NT2/D1 (cell line): ENCODE results near the gene OR52B6.
"Not testable (repeated sequence)": the region's sequence is repeated elsewhere in the genome, so short reads cannot be mapped to it uniquely, and the experiment has no call there.

ENCODE experiments used
- DNase-seq: peaks from one replicate; pipeline ENCODE4 v3.0.0-alpha.2; 2011; ENCODE audit warnings: low read depth, low spot score
- H3K27me3 ChIP-seq: 2 replicates; pipeline ENCODE4 v1.6.0; 2011; ENCODE audit warnings: mild to moderate bottlenecking; ENCODE audit not compliant: insufficient read length, insufficient read depth
- H3K36me3 ChIP-seq: 2 replicates; pipeline ENCODE4 v1.6.1; 2011; ENCODE audit warnings: mild to moderate bottlenecking, low read length, mixed read lengths; ENCODE audit not compliant: insufficient read depth, insufficient read length
- H3K4me1 ChIP-seq: 2 replicates; pipeline ENCODE4 v1.5.1; 2011; ENCODE audit not compliant: insufficient read depth, insufficient read length
- H3K4me3 ChIP-seq: 2 replicates; pipeline ENCODE4 v1.5.1; 2011; ENCODE audit warnings: low read depth; ENCODE audit not compliant: insufficient read length
- H3K9ac ChIP-seq: 2 replicates; pipeline ENCODE4 v1.6.0; 2011; ENCODE audit warnings: low read depth; ENCODE audit not compliant: insufficient read length
- H3K9me3 ChIP-seq: 2 replicates; pipeline ENCODE4 v1.5.1; 2011; ENCODE audit warnings: mild to moderate bottlenecking, low read length; ENCODE audit not compliant: insufficient read depth
- SUZ12 ChIP-seq: IDR thresholded peaks from 2 replicates; pipeline ENCODE4 v1.6.1; 2011; ENCODE audit not compliant: insufficient read length, insufficient read depth; ENCODE audit errors: extremely low read depth
- YY1 ChIP-seq: IDR thresholded peaks from 2 replicates; pipeline ENCODE4 v1.6.1; 2011; ENCODE audit not compliant: insufficient read length, insufficient read depth
- ZNF274 ChIP-seq: IDR thresholded peaks from 2 replicates; pipeline ENCODE4 v1.6.1; 2011; ENCODE audit warnings: mild to moderate bottlenecking, low read depth, low read length

Gene OR52B6

GRCh38 chr11:5596607-5597201, 16.0 kb downstream of the OR52B6 start, which contains the start of gene TRIM6:
TSS of gene TRIM6 (plus strand) at chr11:5596637. CDS start at chr11:5596898, 261 bp downstream.
- H3K4me3 ChIP-seq = peak within 1 kb of the TSS; percentile 76

GRCh38 chr11:5597953-5598352, 17.3 kb downstream of the OR52B6 start:
- peak overlapping the region; percentile 23 for H3K9ac ChIP-seq
- TF ChIP-seq YY1 (no peak), ZNF274 (no peak), SUZ12 (no peak)
- no peak for DNase-seq
- no peaks in the 10 kb centered on the region for H3K27me3 ChIP-seq
- H3K36me3 ChIP-seq = peaks cover under 1% of the 10 kb centered on the region
- peaks cover 5% of the 10 kb centered on the region for H3K4me1 ChIP-seq
- no peaks in the 10 kb centered on the region for H3K9me3 ChIP-seq
- H3K4me3 ChIP-seq = peak overlapping the region; percentile 71

More at GRCh38 chr11:5596607-5597201, 16.0 kb downstream of the OR52B6 start, which contains the start of gene TRIM6:
- peak; percentile 46 for DNase-seq
- H3K9ac ChIP-seq = peak within 1 kb of the TSS; percentile 84
- peaks cover 4% of the 10 kb centered on the region for H3K4me1 ChIP-seq
- H3K36me3 ChIP-seq = no peaks in the 10 kb centered on the region
- no peaks in the 10 kb centered on the region for H3K9me3 ChIP-seq
- no peaks in the 10 kb centered on the region for H3K27me3 ChIP-seq
- TF ChIP-seq SUZ12 (no peak), ZNF274 (no peak), YY1 (no peak)

- peak; percentile 72 for DNase-seq
- H3K27me3 ChIP-seq = no peaks in the 10 kb centered on the region
Measured at GRCh38 chr11:5600374-5600851, 19.7 kb downstream of the OR52B6 start.

GRCh38 chr11:5602791-5603190, 22.1 kb downstream of the OR52B6 start:
- peaks cover 11% of the 10 kb centered on the region for H3K4me1 ChIP-seq
- H3K36me3 ChIP-seq = peaks cover 45% of the 10 kb centered on the region
- DNase-seq, H3K9ac ChIP-seq, H3K27me3 ChIP-seq, H3K9me3 ChIP-seq, H3K4me3 ChIP-seq: not testable (repeated sequence)

More at GRCh38 chr11:5600374-5600851, 19.7 kb downstream of the OR52B6 start:
- TF ChIP-seq SUZ12 (no peak), YY1 (no peak), ZNF274 (no peak)
- no peaks in the 10 kb centered on the region for H3K9me3 ChIP-seq
- no peak overlapping the region for H3K4me3 ChIP-seq
- peaks cover 11% of the 10 kb centered on the region for H3K4me1 ChIP-seq
- peaks cover 25% of the 10 kb centered on the region for H3K36me3 ChIP-seq
- H3K9ac ChIP-seq = no peak overlapping the region

- no peak for DNase-seq
- H3K4me1 ChIP-seq = peaks cover 8% of the 10 kb centered on the region
- peaks cover 50% of the 10 kb centered on the region for H3K36me3 ChIP-seq
Measured at GRCh38 chr11:5603326-5603725, 22.6 kb downstream of the OR52B6 start.

GRCh38 chr11:5604896-5605295, 24.2 kb downstream of the OR52B6 start:
- peaks cover 8% of the 10 kb centered on the region for H3K4me1 ChIP-seq
- no peak overlapping the region for H3K4me3 ChIP-seq
- peaks cover 65% of the 10 kb centered on the region for H3K36me3 ChIP-seq
- TF ChIP-seq YY1 (no peak), SUZ12 (no peak), ZNF274 (no peak)
- no peaks in the 10 kb centered on the region for H3K27me3 ChIP-seq
- no peak overlapping the region for H3K9ac ChIP-seq
- no peak for DNase-seq
- no peaks in the 10 kb centered on the region for H3K9me3 ChIP-seq

More at GRCh38 chr11:5603326-5603725, 22.6 kb downstream of the OR52B6 start:
- H3K9ac ChIP-seq = no peak overlapping the region
- H3K27me3 ChIP-seq = no peaks in the 10 kb centered on the region
- H3K4me3 ChIP-seq = no peak overlapping the region
- no peaks in the 10 kb centered on the region for H3K9me3 ChIP-seq
- no peak for TF ChIP-seq SUZ12
- TF ChIP-seq YY1 = no peak
- no peak for TF ChIP-seq ZNF274

- no peak overlapping the region for H3K4me3 ChIP-seq
- TF ChIP-seq YY1 (no peak), SUZ12 (no peak)
- peaks cover 74% of the 10 kb centered on the region for H3K36me3 ChIP-seq
- no peak for DNase-seq
- H3K27me3 ChIP-seq = no peaks in the 10 kb centered on the region
- H3K9me3 ChIP-seq = no peaks in the 10 kb centered on the region
- H3K9ac ChIP-seq = no peak overlapping the region
- peaks cover 8% of the 10 kb centered on the region for H3K4me1 ChIP-seq
Measured at GRCh38 chr11:5605849-5606248, 25.2 kb downstream of the OR52B6 start.
